Vagina (tissue), 2 donors: ENCODE data around the gene FEZF1. TPM values are rescaled to one million over a fixed set of nuclear protein-coding genes. Genes with fewer than 3 reads are reported as not detected.

Experiments
- DNase-seq, 2 donors: peaks; one replicate each; pipeline ENCODE4 v3.0.0-alpha.2; 2017; ENCODE audit errors: extremely low spot score in 2 of 2
- H3K27ac ChIP-seq: fragments of 200-600 bp; sonication (generic); one replicate; pipeline ENCODE4 v1.5.1; 2019
- H3K27me3 ChIP-seq: fragments of 200-600 bp; sonication (generic); one replicate; pipeline ENCODE4 v1.5.1; 2019
- H3K36me3 ChIP-seq, 2 donors: fragments of 200-600 bp; sonication (generic); one replicate each; pipeline ENCODE4 v1.5.1; 2017 to 2019
- H3K4me1 ChIP-seq: fragments of 200-600 bp; sonication (generic); one replicate; pipeline ENCODE4 v1.5.1; 2019
- H3K4me3 ChIP-seq, 2 donors: fragments of 200-600 bp; sonication (generic); 1 replicate in 1 of 2; 2 replicates in 1 of 2; pipeline ENCODE4 v1.5.1; 2016 to 2019
- H3K9me3 ChIP-seq: fragments of 200-600 bp; sonication (generic); one replicate; pipeline ENCODE4 v1.5.1; 2019
- CTCF ChIP-seq, 3 experiments: fragments of 450-650 bp in 2 of 3; fragments of 200-600 bp in 1 of 3; sonication (generic) in 1 of 3; IDR thresholded peaks; one replicate each; pipeline ENCODE4 v1.5.1; 2017 to 2019; ENCODE audit warnings: antibody characterized with exemption in 3 of 3, mild to moderate bottlenecking in 2 of 3, moderate library complexity in 2 of 3
- POLR2A ChIP-seq, 2 donors: fragments of 450-650 bp; IDR thresholded peaks; one replicate each; pipeline ENCODE4 v1.6.1; 2017; ENCODE audit warnings: antibody characterized with exemption in 2 of 2, mild to moderate bottlenecking in 2 of 2, moderate library complexity in 2 of 2
- POLR2AphosphoS5 ChIP-seq, 2 donors: sonication (generic); formaldehyde crosslinking; IDR thresholded peaks; one replicate each; pipeline ENCODE4 v1.9.0; 2017; ENCODE audit warnings: antibody characterized with exemption in 2 of 2, mild to moderate bottlenecking in 2 of 2, low read depth in 1 of 2; ENCODE audit not compliant: insufficient read depth in 1 of 2
- intact Hi-C: fragments of 100-400 bp; cut with DNase I; formaldehyde crosslinking; loops from one replicate; pipeline ENCODE4 v1.15.1; 2023
- total RNA-seq: library from RNA; depleted of rRNA; stranded (reverse); fragments of >200 nt; gene quantifications from one replicate; pipeline ENCODE4 v1.2.3, GENCODE V29; 2016

The FEZF1 gene
- total RNA-seq, 1 donor from 2014 or later = not detected

- peaks cover 2% of the 10 kb centered on the region for H3K27me3 ChIP-seq
- no peak for DNase-seq
- no peaks in the 10 kb centered on the region for H3K9me3 ChIP-seq
- no peak overlapping the region for H3K27ac ChIP-seq
- peaks cover 24% of the 10 kb centered on the region for H3K4me1 ChIP-seq
- H3K4me3 ChIP-seq = no peak overlapping the region
- TF ChIP-seq POLR2AphosphoS5 (IDR thresholded peaks at IDR 0.05; ENCODE audit: insufficient read depth in 1 of 2, low read depth in 1 of 2) (no peak), CTCF (IDR thresholded peaks at IDR 0.05) (no peak), POLR2A (IDR thresholded peaks at IDR 0.05) (no peak)
- intact Hi-C loops = no loop called here
- H3K36me3 ChIP-seq = no peaks in the 10 kb centered on the region
Observed at GRCh38 chr7:122311734-122312450, 7.3 kb upstream of the FEZF1 start.

- intact Hi-C loops = no loop called here
- peaks cover 8% of the 10 kb centered on the region for H3K27me3 ChIP-seq
- H3K4me1 ChIP-seq = peaks cover 24% of the 10 kb centered on the region
Observed at GRCh38 chr7:122311050-122311700, 6.6 kb upstream of the FEZF1 start.

GRCh38 chr7:122310119-122311021 is 5.8 kb upstream of the FEZF1 start:
- no peaks in the 10 kb centered on the region for H3K36me3 ChIP-seq
- H3K4me3 ChIP-seq = peak overlapping the region; percentile 32 to 36
- H3K27me3 ChIP-seq = peaks cover 15% of the 10 kb centered on the region
- no peak for DNase-seq
- H3K9me3 ChIP-seq = no peaks in the 10 kb centered on the region
- peaks cover 28% of the 10 kb centered on the region for H3K4me1 ChIP-seq
- no peak overlapping the region for H3K27ac ChIP-seq
- TF ChIP-seq POLR2AphosphoS5 (IDR thresholded peaks at IDR 0.05; ENCODE audit: insufficient read depth in 1 of 2, low read depth in 1 of 2) (no peak), POLR2A (IDR thresholded peaks at IDR 0.05) (no peak), CTCF (IDR thresholded peaks at IDR 0.05) (no peak)
- intact Hi-C loops = no loop called here

More at GRCh38 chr7:122311050-122311700, 6.6 kb upstream of the FEZF1 start:
- no peak for TF ChIP-seq POLR2AphosphoS5 (IDR thresholded peaks at IDR 0.05; ENCODE audit: insufficient read depth in 1 of 2, low read depth in 1 of 2)
- no peak for TF ChIP-seq CTCF (IDR thresholded peaks at IDR 0.05)
- TF ChIP-seq POLR2A (IDR thresholded peaks at IDR 0.05) = no peak
- no peaks in the 10 kb centered on the region for H3K9me3 ChIP-seq
- no peak overlapping the region for H3K27ac ChIP-seq
- H3K36me3 ChIP-seq = no peaks in the 10 kb centered on the region
- DNase-seq = no peak
- no peak overlapping the region for H3K4me3 ChIP-seq

GRCh38 chr7:122309421-122309820 is 4.9 kb upstream of the FEZF1 start:
- peaks cover 37% of the 10 kb centered on the region for H3K4me1 ChIP-seq
- no peak overlapping the region for H3K4me3 ChIP-seq
- peaks cover 21% of the 10 kb centered on the region for H3K27me3 ChIP-seq
- no peak for DNase-seq
- intact Hi-C loops = no loop called here
- H3K9me3 ChIP-seq = no peaks in the 10 kb centered on the region
- no peak overlapping the region for H3K27ac ChIP-seq
- TF ChIP-seq POLR2A (IDR thresholded peaks at IDR 0.05) = no peak
- TF ChIP-seq POLR2AphosphoS5 (IDR thresholded peaks at IDR 0.05; ENCODE audit: insufficient read depth in 1 of 2, low read depth in 1 of 2) = no peak
- TF ChIP-seq CTCF (IDR thresholded peaks at IDR 0.05) = no peak
- H3K36me3 ChIP-seq = no peaks in the 10 kb centered on the region
